HG03139 (cell line): Measurements from ENCODE around the gene KCNK5.

ENCODE experiments used
- ATAC-seq: cut with Tn5 transposase; IDR thresholded peaks from one replicate; pipeline ENCODE4 v1.9.1; 2021; ENCODE audit not compliant: unreplicated experiment

The KCNK5 gene

GRCh38 chr6:39243809-39244208 lies 14.5 kb upstream of the KCNK5 start:
- no peak for ATAC-seq

DNA sequence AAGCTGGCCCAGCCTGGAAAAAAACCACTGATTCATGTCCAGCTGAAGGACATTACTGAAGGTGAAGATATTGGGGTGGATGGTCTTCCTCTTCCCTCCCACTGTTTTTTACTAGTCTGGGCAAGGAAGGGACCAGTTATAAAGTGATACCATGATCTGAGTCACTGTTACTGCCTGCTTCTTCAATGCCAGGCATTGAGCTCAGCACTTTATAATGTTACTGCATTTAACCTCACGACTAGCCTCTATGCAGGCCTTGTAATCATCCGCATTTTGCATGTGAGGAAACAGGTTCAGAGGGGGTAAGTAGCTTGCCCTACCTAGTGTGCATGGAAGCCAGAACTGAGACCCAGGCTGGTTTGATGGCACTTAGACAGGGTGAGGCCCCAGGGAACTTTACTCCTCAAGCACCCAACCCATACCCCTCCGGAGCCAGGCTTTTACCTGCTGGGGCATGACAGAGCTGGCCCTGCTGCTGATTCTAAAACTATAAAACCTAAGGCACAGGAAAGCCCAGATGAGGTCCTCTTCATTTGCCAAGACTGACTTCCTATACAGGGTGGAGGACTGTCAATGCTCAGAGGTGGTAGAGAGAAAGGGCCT lies 11.0 kb upstream of the KCNK5 start:
- ATAC-seq = no peak

- no peak for ATAC-seq
Observed at GRCh38 chr6:39239527-39240154, 10.4 kb upstream of the KCNK5 start.

- no peak for ATAC-seq
Observed at GRCh38 chr6:39236742-39237141, 7.5 kb upstream of the KCNK5 start.

DNA sequence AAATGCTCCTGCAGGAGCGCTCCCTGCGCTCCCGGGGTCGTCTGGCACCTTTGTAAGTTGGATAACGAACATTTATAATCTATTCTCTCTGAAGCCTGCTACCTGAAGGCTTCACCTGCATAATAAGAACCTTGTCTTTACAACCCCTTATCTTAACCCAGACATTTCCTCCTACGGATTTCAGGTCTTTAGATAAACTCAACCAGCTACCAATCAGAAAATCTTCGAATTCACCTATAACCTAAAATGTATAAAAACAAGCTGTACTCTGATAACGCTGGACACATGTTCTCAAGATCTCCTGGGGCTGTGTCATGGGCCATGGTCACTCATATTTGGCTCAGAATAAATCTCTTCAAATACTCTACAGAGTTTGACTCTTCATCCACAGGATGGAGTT lies 4.1 kb upstream of the KCNK5 start:
- ATAC-seq = no peak

DNA sequence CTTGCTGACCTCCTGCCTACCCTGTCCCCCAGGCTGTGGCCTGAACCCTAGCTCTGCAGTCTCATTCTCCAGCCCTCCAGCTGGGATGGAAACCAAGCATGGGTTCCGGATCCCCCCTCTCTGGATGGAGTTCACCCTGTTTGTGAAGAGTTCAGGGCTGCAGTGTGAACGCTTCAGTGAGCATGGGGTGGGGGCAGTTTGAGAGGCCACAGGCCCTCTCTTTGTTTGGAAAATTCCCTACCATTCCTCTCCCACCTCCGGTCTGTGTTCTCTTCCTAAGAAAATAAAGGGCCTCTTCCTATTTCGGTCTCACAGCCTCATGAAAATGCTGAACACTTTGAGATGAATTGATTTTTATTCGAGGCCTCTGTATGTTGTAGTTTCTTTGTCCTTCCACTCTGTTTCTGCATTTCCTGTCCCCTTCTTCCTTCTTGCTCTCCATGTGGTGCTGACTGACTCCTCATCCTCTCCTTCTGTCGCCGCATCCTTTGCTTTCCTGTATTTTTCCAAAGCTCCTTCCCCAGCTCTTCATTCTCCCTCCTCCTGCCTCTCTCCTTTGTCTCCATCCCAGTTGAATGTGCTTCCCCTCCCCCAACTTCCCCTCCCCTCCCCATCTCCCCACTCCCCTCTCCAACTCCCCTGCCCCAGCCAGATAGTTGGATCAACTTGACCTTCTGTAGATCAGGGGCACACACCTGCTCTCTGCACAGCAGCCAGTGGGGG lies 2.4 kb upstream of the KCNK5 start:
- no peak for ATAC-seq

- no peak for ATAC-seq
Observed at GRCh38 chr6:39230654-39231035, 1.4 kb upstream of the KCNK5 start.

GRCh38 chr6:39228111-39228971 lies 934 bp downstream of the KCNK5 start:
- no peak for ATAC-seq

- ATAC-seq = no peak
Observed at GRCh38 chr6:39227476-39227875, 1.8 kb downstream of the KCNK5 start.

DNA sequence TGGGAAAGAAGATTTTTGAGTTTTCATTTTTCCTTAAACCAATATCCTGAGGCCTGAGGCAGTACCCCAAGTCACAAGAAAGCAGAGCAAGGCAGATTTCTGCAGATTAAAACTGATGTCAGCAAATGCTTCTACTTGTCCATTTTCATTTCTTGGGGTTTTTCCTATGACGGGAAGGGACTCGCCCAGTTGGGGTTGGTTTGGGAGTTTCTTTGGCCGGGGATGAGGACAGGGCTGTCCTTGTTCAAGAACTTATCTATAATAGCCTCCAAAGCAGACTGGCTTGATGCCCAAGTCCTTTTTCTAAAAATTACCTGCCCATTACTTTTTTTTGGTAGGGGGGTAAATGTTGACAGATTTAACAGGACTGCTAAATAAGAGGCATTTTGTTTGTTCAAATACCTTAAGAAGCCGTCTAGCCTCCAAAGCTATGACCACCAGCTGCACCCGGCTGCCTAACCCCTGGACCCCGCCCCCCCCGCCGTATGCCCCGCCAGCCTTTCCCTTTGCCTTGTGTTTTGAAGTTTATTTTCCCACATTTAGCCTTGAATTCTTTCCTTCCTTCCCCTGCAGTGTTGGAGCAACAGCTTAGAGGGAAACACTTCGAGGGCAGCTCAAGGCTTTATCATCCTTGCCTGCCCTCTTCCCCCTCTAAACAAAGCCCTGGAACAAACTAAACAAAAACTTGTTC lies 2.5 kb downstream of the KCNK5 start:
- no peak for ATAC-seq

- ATAC-seq = no peak
Observed at GRCh38 chr6:39225946-39226437, 3.3 kb downstream of the KCNK5 start.

DNA sequence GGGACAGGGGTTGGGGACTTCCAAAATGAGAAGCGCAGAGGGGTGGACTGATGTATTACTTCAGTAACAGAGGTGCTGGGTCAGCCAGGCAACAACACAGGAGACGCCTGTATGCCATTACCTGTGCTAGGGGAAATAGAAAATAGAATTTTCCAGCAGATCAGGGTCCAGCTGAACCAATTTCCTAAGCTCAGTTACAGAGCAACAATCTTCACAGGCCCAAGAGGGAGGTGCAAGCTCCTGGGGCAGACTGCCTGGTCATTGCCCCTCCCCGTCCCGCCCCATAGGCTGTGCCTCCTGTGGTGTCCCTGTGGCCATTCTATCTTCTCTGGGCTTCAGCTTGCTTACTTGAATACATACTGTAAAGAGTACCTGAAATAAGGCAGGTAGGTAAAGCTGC lies 3.7 kb downstream of the KCNK5 start:
- no peak for ATAC-seq

- no peak for ATAC-seq
Observed at GRCh38 chr6:39224523-39225182, 4.6 kb downstream of the KCNK5 start.

- no peak for ATAC-seq
Observed at GRCh38 chr6:39224011-39224410, 5.3 kb downstream of the KCNK5 start.

DNA sequence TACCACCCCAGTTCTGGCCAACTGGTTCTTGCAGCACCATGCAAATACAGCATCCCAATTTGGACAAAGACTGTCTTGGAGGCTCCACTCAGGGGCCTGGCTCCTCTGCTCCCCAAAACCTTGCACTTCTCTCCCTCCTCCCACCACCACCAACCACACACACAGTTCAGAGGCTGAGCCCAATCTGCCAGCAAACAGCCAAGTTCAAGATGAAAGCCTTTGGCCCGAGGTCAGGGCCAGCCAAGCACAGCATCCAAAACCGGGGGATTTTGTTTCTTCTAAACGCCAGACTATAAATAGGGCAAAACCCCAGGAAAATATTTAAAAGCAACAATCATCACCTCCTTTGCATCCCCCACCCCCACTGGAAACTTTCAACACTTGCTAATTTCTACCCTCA lies 5.7 kb downstream of the KCNK5 start:
- no peak for ATAC-seq

- ATAC-seq = no peak
Observed at GRCh38 chr6:39223061-39223460, 6.2 kb downstream of the KCNK5 start.

- no peak for ATAC-seq
Observed at GRCh38 chr6:39221779-39222641, 7.3 kb downstream of the KCNK5 start.

DNA sequence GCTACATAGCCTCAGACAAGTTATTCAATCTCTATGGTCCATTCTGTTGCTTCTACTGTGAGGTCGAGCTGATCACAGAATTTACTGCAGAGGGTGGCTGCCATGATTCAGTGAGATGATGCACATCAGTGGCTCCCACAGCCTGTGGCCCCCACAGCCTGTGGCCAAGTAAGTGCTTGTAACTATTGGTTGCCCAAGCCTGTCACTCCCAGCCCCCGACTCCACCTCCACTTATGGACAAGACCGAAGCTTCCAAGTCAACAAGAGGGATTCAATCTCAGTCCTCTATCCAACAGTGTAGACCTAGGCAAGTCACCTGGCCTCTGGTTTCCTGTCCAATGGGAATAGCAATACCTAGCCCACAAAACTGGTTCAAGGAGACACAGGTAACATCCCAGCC lies 8.2 kb downstream of the KCNK5 start:
- ATAC-seq = no peak

DNA sequence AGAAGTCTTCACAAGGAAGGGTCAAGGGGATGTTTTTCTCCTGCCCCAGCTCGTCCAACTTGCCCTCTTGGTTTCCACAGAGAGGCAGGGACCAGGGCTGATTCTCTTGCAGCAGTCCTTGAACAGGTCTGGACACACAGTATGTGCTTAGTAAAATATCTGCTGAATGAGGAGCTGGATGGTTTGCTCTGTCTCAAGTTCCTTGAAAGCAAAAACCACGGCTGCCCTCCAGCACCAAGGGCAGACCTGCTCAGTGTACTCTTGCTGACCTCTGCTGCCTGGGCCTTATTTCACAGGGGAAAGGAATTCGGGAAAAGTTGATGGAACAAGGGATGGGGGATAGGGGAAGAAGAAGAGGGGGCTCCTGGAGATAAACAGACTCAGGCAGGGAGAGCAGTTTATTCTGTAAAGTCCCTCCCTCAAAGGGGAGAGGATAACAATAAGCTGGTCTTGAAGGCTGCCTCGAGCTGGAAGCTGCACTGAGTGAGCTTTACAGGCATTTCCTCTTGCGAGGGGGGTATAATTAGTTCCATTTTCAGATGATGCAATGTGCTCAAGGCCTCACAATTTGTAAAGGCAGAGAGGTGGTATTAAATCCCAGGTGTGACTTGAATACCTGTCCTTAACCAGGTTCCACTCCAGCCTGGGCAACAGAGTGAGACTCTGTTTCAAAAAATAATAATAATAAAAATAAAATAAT lies 10.3 kb downstream of the KCNK5 start:
- ATAC-seq = no peak
